Mesenchymal stem cell (in vitro differentiated cells and primary cell): ENCODE measurements around the gene CBLN3. TPM values are rescaled to one million over a fixed set of nuclear protein-coding genes. Genes with fewer than 3 reads are reported as not detected.
"Not testable (repeated sequence)": the region's sequence is repeated elsewhere in the genome, so short reads cannot be mapped to it uniquely, and the experiment has no call there.

Source experiments
- DNase-seq: peaks from one replicate; pipeline ENCODE4 v3.0.0-alpha.2; 2013
- H2AFZ ChIP-seq: one replicate; pipeline ENCODE4 v1.6.1; 2013; ENCODE audit warnings: low read depth, mild to moderate bottlenecking, control low read depth, inconsistent platforms, low read length, moderate library complexity
- H2AK5ac ChIP-seq: 2 replicates; pipeline ENCODE4 v1.6.1; 2013; ENCODE audit warnings: low read length, moderate library complexity, mild to moderate bottlenecking, inconsistent platforms; ENCODE audit not compliant: severe bottlenecking
- H2BK120ac ChIP-seq: one replicate; pipeline ENCODE4 v1.6.1; 2013; ENCODE audit warnings: low read depth, mild to moderate bottlenecking, inconsistent platforms, low read length, moderate library complexity
- H2BK12ac ChIP-seq, 2 experiments: one replicate each; pipeline ENCODE4 v1.6.1; 2013; ENCODE audit warnings: inconsistent platforms in 2 of 2, low read length in 2 of 2, mild to moderate bottlenecking in 2 of 2, moderate library complexity in 2 of 2, control low read depth in 1 of 2
- H2BK15ac ChIP-seq: one replicate; pipeline ENCODE4 v1.6.1; 2013; ENCODE audit warnings: mild to moderate bottlenecking, low read depth, inconsistent platforms; ENCODE audit not compliant: poor library complexity, severe bottlenecking
- H2BK5ac ChIP-seq: 2 replicates; pipeline ENCODE4 v1.6.1; 2013; ENCODE audit warnings: low read depth, mild to moderate bottlenecking, low read length, control low read depth, inconsistent platforms; ENCODE audit not compliant: poor library complexity, severe bottlenecking
- H3K14ac ChIP-seq, 2 experiments: one replicate each; pipeline ENCODE4 v1.6.1; 2013; ENCODE audit warnings: inconsistent platforms in 2 of 2, low read length in 2 of 2, control low read depth in 1 of 2, mild to moderate bottlenecking in 1 of 2, moderate library complexity in 1 of 2
- H3K18ac ChIP-seq, 2 experiments: one replicate each; pipeline ENCODE4 v1.6.1; 2013; ENCODE audit warnings: inconsistent platforms in 2 of 2, low read length in 2 of 2, control low read depth in 1 of 2, low read depth in 1 of 2, mild to moderate bottlenecking in 1 of 2
- H3K23ac ChIP-seq, 2 experiments: one replicate each; pipeline ENCODE4 v1.6.1; 2013; ENCODE audit warnings: inconsistent platforms in 2 of 2, low read length in 2 of 2, mild to moderate bottlenecking in 2 of 2, moderate library complexity in 2 of 2, control low read depth in 1 of 2
- H3K27ac ChIP-seq: 2 replicates; pipeline ENCODE4 v1.5.1; 2013; ENCODE audit warnings: mild to moderate bottlenecking, moderate library complexity, low read length, control low read depth, inconsistent platforms; ENCODE audit not compliant: poor library complexity, severe bottlenecking
- H3K27me3 ChIP-seq, 2 experiments: 2 replicates each; pipeline versions ENCODE4 v1.6.1 to v1.7.0; 2013; ENCODE audit warnings: low read length in 2 of 2, mild to moderate bottlenecking in 2 of 2, moderate library complexity in 2 of 2, control low read depth in 1 of 2, inconsistent platforms in 1 of 2; ENCODE audit not compliant: control insufficient read depth in 1 of 2, insufficient read depth in 1 of 2
- H3K36me3 ChIP-seq, 2 experiments: 2 replicates each; pipeline versions ENCODE4 v1.6.1 to v1.7.0; 2013; ENCODE audit warnings: low read length in 2 of 2, control low read depth in 1 of 2, inconsistent platforms in 1 of 2, low read depth in 1 of 2, mild to moderate bottlenecking in 1 of 2; ENCODE audit not compliant: insufficient read depth in 2 of 2, control insufficient read depth in 1 of 2
- H3K4ac ChIP-seq, 2 experiments: one replicate each; pipeline ENCODE4 v1.6.1; 2013; ENCODE audit warnings: inconsistent platforms in 2 of 2, low read length in 2 of 2, mild to moderate bottlenecking in 2 of 2, moderate library complexity in 2 of 2, control low read depth in 1 of 2, low read depth in 1 of 2
- H3K4me1 ChIP-seq: 2 replicates; pipeline ENCODE4 v1.6.1; 2013; ENCODE audit warnings: low read depth, low read length, control low read depth; ENCODE audit not compliant: control insufficient read depth, insufficient read depth
- H3K4me2 ChIP-seq: 2 replicates; pipeline ENCODE4 v1.6.1; 2013; ENCODE audit warnings: low read length, mild to moderate bottlenecking, inconsistent platforms; ENCODE audit not compliant: poor library complexity, severe bottlenecking
- H3K4me3 ChIP-seq, 2 experiments: 2 replicates each; pipeline versions ENCODE4 v1.5.1 to v1.7.0; 2013; ENCODE audit warnings: low read length in 2 of 2, mild to moderate bottlenecking in 2 of 2, control low read depth in 1 of 2, low read depth in 1 of 2; ENCODE audit not compliant: insufficient read depth in 1 of 2
- H3K79me1 ChIP-seq: replicated peaks from 2 replicates; pipeline ENCODE4 v1.6.1; 2013; ENCODE audit warnings: mild to moderate bottlenecking, control low read depth, low read length, inconsistent platforms; ENCODE audit not compliant: poor library complexity, severe bottlenecking
- H3K9ac ChIP-seq: 2 replicates; pipeline ENCODE4 v1.7.0; 2013; ENCODE audit warnings: mild to moderate bottlenecking, low read length, moderate library complexity
- H3K9me3 ChIP-seq: 2 replicates; pipeline ENCODE4 v1.7.0; 2013; ENCODE audit warnings: mild to moderate bottlenecking, low read length; ENCODE audit not compliant: control insufficient read depth
- H4K8ac ChIP-seq: one replicate; pipeline ENCODE4 v1.6.1; 2013; ENCODE audit warnings: inconsistent platforms, mild to moderate bottlenecking, low read length, moderate library complexity
- H4K91ac ChIP-seq: one replicate; pipeline ENCODE4 v1.6.1; 2013; ENCODE audit warnings: mild to moderate bottlenecking, low read length, inconsistent platforms
- WGBS: methylation state at CpG from one replicate; pipeline ENCODE4 v1.1.7; 2013; ENCODE audit warnings: mixed read lengths; 5-methylcytosine and 5-hydroxymethylcytosine counted together
- polyA plus RNA-seq, 2 experiments: library from polyadenylated mRNA; stranded (reverse); fragments of 200-250 nt; gene quantifications; one replicate each; pipeline ENCODE4 v1.2.3, GENCODE V29; 2013

The CBLN3 gene
- polyA plus RNA-seq (2013, experiment 1 of 2): 3.3 TPM
- 3.6 TPM for polyA plus RNA-seq (2013, experiment 2 of 2)

DNA sequence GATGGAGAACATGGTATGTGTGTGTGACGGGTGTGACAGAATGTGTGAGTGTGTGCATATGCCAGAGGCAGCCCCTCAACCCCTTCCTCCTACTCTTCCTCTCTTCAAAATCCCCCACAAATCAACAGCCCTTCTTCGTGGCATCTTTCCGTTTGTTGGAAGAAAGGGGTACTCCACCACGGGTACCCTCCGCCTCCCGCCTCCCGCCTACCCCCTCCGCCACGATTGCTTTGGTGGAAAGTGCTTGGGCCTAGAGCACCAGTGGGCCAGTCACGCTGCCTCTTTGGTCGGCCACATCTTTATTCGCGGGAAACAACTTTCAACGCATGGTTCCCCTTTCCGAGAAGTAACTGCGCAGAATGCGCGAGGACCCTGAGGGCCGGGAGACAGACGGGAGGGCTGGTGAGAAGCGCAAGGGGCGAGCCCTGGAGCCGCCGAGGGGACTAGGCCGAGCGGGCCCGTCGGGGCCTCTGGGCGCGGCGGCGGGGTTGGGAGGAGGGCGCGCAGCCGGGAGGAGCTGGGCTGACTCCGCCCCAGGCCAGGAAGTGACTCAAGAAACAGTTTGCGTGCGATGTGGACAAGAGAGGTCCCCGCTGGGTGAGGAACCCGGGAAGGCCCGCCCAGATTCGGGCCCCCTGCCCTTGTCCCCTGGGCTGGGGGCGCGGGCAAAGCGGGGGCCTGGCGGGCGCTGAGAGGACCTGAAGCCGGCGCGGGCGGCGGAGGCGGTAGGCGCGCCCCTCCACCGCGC lies at the start of gene CBLN3, which contains the start of gene KHNYN:
Gene CBLN3 (minus strand): TSS at position 274 of the 748 bp plus-strand sequence. CDS start 614 bp downstream, outside the sequence.
Gene KHNYN (plus strand): TSS at position 560 of the 748 bp plus-strand sequence. CDS start 777 bp downstream, outside the sequence.
- peak within 1 kb of the TSS; percentile 90 for H3K4me2 ChIP-seq
- H3K27ac ChIP-seq: peak within 1 kb of the TSS; percentile 89
- peak within 1 kb of the TSS; percentile 90 for H2AK5ac ChIP-seq
- peak within 1 kb of the TSS; percentile 90 to 98 for H3K4ac ChIP-seq
- H3K9ac ChIP-seq: peak within 1 kb of the TSS; percentile 99
- H3K79me1 ChIP-seq: peaks cover 9% of the 10 kb centered on the region
- peaks cover 12 to 33% of the 10 kb centered on the region in 2 experiments for H3K36me3 ChIP-seq
- peak within 1 kb of the TSS; percentile 75 to 99 for H3K4me3 ChIP-seq
- H2AFZ ChIP-seq: peak within 1 kb of the TSS; percentile 42
- H4K8ac ChIP-seq: peak within 1 kb of the TSS; percentile 90
- DNase-seq: peak; percentile 96
- peak within 1 kb of the TSS; percentile 87 to 94 for H2BK12ac ChIP-seq
- H4K91ac ChIP-seq: peak within 1 kb of the TSS; percentile 98
- peaks cover 26% of the 10 kb centered on the region for H3K4me1 ChIP-seq
- H2BK15ac ChIP-seq: peak within 1 kb of the TSS; percentile 91
- no peaks in the 10 kb centered on the region for H3K27me3 ChIP-seq
- peak within 1 kb of the TSS; percentile 88 to 96 for H3K18ac ChIP-seq
- peak within 1 kb of the TSS in 1 of 2 experiments; percentile 90 for H3K23ac ChIP-seq
- peak within 1 kb of the TSS in 1 of 2 experiments; percentile 97 for H3K14ac ChIP-seq
- peak within 1 kb of the TSS; percentile 93 for H2BK120ac ChIP-seq
- WGBS: 10% methylated on average over 55 of the region's 57 CpGs
- no peaks in the 10 kb centered on the region for H3K9me3 ChIP-seq
- H2BK5ac ChIP-seq: peak within 1 kb of the TSS; percentile 92

DNA sequence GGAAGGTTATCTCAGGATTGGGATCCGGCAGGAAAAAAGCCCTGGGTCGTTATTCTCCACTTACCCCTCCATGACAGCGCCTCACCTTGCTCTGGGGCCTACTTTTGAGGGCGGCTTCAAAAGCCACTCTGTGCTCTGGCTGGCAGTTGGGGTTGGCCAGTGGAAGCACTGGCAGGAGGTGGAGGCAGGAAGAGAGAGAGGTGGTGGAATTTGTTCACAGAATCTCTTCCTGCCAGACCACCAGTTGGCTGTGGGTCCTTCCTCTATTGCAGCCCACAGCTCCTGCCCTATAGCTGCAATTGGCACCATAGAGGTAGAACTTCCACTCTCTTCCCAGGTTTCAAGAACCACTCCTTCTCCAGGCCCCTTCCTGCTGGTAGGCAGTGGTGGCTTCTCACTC lies 45.8 kb upstream of the CBLN3 start:
- Histone ChIP-seq H3K9me3 (no peaks in the 10 kb centered on the region), H3K23ac (no peak overlapping the region), H2BK120ac (no peak overlapping the region), H4K91ac (no peak overlapping the region), H3K4ac (no peak overlapping the region), H2BK15ac (no peak overlapping the region), H2BK12ac (no peak overlapping the region), H3K4me3 (no peak overlapping the region), H4K8ac (no peak overlapping the region), H2AK5ac (no peak overlapping the region), H2BK5ac (no peak overlapping the region), H2AFZ (no peak overlapping the region), H3K18ac (no peak overlapping the region), H3K27ac (no peak overlapping the region), H3K4me1 (no peaks in the 10 kb centered on the region), H3K14ac (no peak overlapping the region), H3K79me1 (no peaks in the 10 kb centered on the region), H3K36me3 (no peaks in the 10 kb centered on the region), H3K4me2 (no peak overlapping the region), H3K27me3 (no peaks in the 10 kb centered on the region), H3K9ac (no peak overlapping the region)
- DNase-seq: no peak
- WGBS: 96% methylated on average over 4 of the region's 4 CpGs

DNA sequence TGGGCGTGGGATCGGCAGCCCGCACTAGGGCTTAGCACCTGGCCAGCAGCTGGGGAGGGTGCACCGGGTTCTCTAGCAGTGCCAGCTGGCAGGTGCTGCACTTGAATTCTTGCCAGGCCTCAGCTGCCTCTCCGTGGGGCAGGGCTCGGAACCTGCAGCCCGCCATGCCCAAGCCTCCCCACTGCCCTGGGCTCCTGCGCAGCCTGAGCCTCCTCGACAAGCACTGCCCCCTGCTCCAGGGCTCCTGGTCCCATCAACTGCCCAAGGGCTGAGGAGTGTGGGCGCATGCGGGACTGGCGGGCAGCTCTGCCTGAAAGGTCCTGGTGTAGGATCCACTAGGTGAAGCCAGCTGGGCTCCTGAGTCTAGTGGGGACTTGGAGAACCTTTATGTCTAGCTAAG lies 43.7 kb upstream of the CBLN3 start:
- Histone ChIP-seq H3K4me1 (no peaks in the 10 kb centered on the region), H2BK12ac (no peak overlapping the region), H3K4me3 (no peak overlapping the region), H3K4me2 (no peak overlapping the region), H3K18ac (no peak overlapping the region), H3K9ac (no peak overlapping the region), H2AFZ (no peak overlapping the region), H2AK5ac (no peak overlapping the region), H3K23ac (no peak overlapping the region), H3K9me3 (no peaks in the 10 kb centered on the region), H2BK15ac (no peak overlapping the region), H3K27me3 (no peaks in the 10 kb centered on the region), H4K8ac (no peak overlapping the region), H3K27ac (no peak overlapping the region), H2BK5ac (no peak overlapping the region), H2BK120ac (no peak overlapping the region), H4K91ac (no peak overlapping the region), H3K79me1 (no peaks in the 10 kb centered on the region), H3K4ac (no peak overlapping the region), H3K36me3 (no peaks in the 10 kb centered on the region), H3K14ac (no peak overlapping the region)
- WGBS: 66% methylated on average over 10 of the region's 12 CpGs
- no peak for DNase-seq

DNA sequence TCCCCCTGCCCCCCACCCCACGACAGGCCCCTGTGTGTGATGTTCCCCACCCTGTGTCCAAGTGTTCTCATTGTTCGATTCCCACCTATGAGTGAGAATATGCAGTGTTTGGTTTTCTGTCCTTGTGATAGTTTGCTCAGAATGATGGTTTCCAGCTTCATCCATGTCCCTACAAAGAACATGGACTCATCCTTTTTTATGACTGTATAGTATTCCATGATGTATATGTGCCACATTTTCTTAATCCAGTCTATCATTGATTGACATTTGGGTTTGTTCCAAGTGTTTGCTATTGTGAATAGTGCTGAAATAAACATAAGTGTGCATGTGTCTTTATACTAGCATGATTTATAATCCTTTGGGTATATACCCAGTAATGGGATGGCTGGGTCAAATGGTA lies 41.0 kb upstream of the CBLN3 start:
- no CpG with 5 or more reads among the region's 2 CpGs for WGBS
- not testable (repeated sequence) for H2BK15ac ChIP-seq, H2BK120ac ChIP-seq, H2BK12ac ChIP-seq, H3K27me3 ChIP-seq, H4K91ac ChIP-seq, H3K18ac ChIP-seq, H2BK5ac ChIP-seq, H2AK5ac ChIP-seq, H3K9me3 ChIP-seq, H3K4me2 ChIP-seq, H3K23ac ChIP-seq, H4K8ac ChIP-seq, H3K79me1 ChIP-seq, H3K4me3 ChIP-seq, H3K14ac ChIP-seq, H2AFZ ChIP-seq, DNase-seq, H3K4ac ChIP-seq, H3K36me3 ChIP-seq, H3K9ac ChIP-seq, H3K27ac ChIP-seq, H3K4me1 ChIP-seq
